ENCODE data around the gene WDFY3.

DNA sequence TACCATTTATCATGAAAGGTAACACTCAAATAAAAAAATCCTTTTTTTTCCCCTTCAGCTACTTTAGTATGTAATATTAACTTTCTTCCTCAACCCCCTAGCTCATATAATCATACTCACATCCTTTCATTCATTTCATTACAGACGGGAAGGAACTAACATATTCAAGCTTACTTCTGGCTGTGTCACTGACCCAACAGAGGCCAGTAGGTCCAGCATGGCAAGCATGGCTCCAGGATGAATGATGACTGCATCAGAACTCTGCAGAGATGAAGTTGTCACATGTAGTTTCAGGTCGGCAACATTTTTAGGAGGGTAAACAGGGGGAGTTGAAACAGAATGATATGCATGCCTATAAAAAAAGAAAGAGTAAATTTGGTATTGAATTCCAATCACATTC lies 163.4 kb downstream of the WDFY3 start:
- TF ChIP-seq SMC3 (IDR thresholded peaks at IDR 0.05; ENCODE audit: low read length) (no peak), CTCF (CRISPR knock-in tag; IDR thresholded peaks at IDR 0.05) (no peak), SIN3A (IDR thresholded peaks at IDR 0.05; ENCODE audit: borderline replicate concordance, low read depth, low read length) (no peak), AHR (CRISPR knock-in tag; IDR thresholded peaks at IDR 0.05) (no peak), MAX (IDR thresholded peaks at IDR 0.05) (no peak), PLSCR1 (CRISPR knock-in tag; IDR thresholded peaks at IDR 0.05; ENCODE audit: borderline replicate concordance) (no peak), GPBP1L1 (CRISPR knock-in tag; IDR thresholded peaks at IDR 0.05) (no peak), THAP9 (CRISPR knock-in tag; IDR thresholded peaks at IDR 0.05; ENCODE audit: borderline replicate concordance) (no peak), ZMAT3 (CRISPR knock-in tag; conservative IDR thresholded peaks at IDR 0.05) (no peak), ZNF777 (CRISPR knock-in tag; IDR thresholded peaks at IDR 0.05) (no peak), YY1 (IDR thresholded peaks at IDR 0.05; ENCODE audit: insufficient read depth, insufficient replicate concordance, low read depth, low read length) (no peak), EZH2 (conservative IDR thresholded peaks at IDR 0.05; ENCODE audit: low read depth, low read length) (no peak)
